WTC11 (cell line): Measurements from ENCODE around the gene SLC11A2. TPM values are rescaled to one million over a fixed set of nuclear protein-coding genes. Genes with fewer than 3 reads are reported as not detected.

Experiments
- ATAC-seq: fragments of 200-7000 bp; cut with Tn5 transposase; 2 replicates; pipeline ENCODE4 v1.10.0; 2021; ENCODE audit warnings: mild to moderate bottlenecking, moderate library complexity
- CTCF ChIA-PET: fragments of 300-600 bp; sonication (Branson Sonifier 250); formaldehyde crosslinking; loops from one replicate; lab custom pipeline; 2021; ENCODE audit warnings: antibody characterized with exemption; lab: Charles Lee
- POLR2A ChIA-PET: fragments of 350-600 bp; sonication (Branson Sonifier 250); formaldehyde crosslinking; loops from one replicate; lab custom pipeline; 2021; ENCODE audit warnings: antibody characterized with exemption; lab: Charles Lee
- DNase-seq: peaks from one replicate; pipeline ENCODE4 v3.0.0; 2021; ENCODE audit warnings: low spot score
- H3K27ac Mint-ChIP-seq: 2 replicates; pipeline ENCODE4 v1.8.0; 2021; ENCODE audit warnings: mixed read lengths
- H3K27me3 Mint-ChIP-seq: 2 replicates; pipeline ENCODE4 v1.8.0; 2021; ENCODE audit warnings: low read depth, mild to moderate bottlenecking, moderate library complexity, mixed read lengths
- H3K36me3 Mint-ChIP-seq: 2 replicates; pipeline ENCODE4 v1.8.0; 2021; ENCODE audit warnings: mixed read lengths
- H3K4me1 Mint-ChIP-seq: 2 replicates; pipeline ENCODE4 v1.8.0; 2022; ENCODE audit warnings: mixed read lengths
- H3K4me3 Mint-ChIP-seq: 2 replicates; pipeline ENCODE4 v1.8.0; 2021; ENCODE audit warnings: mild to moderate bottlenecking, moderate library complexity, mixed read lengths
- H3K9me3 Mint-ChIP-seq: 2 replicates; pipeline ENCODE4 v1.8.0; 2021; ENCODE audit warnings: mixed read lengths
- ATF1 ChIP-seq: sonication (generic); formaldehyde crosslinking; IDR thresholded peaks from 2 replicates; pipeline ENCODE4 v1.8.1; 2023; ENCODE audit warnings: mild to moderate bottlenecking, moderate library complexity, missing genetic modification reagents
- CREB1 ChIP-seq: sonication (generic); formaldehyde crosslinking; IDR thresholded peaks from 2 replicates; pipeline ENCODE4 v1.8.0; 2023; ENCODE audit warnings: mild to moderate bottlenecking, missing genetic modification reagents
- ELF4 ChIP-seq: sonication (generic); formaldehyde crosslinking; IDR thresholded peaks from 2 replicates; pipeline ENCODE4 v1.8.1; 2022; ENCODE audit warnings: low read depth, mild to moderate bottlenecking, moderate library complexity, missing genetic modification reagents
- EMX1 ChIP-seq: fragments of 250-450 bp; sonication (Bioruptor Pico); IDR thresholded peaks from 2 replicates; pipeline ENCODE4 v1.8.0; 2021; ENCODE audit warnings: mild to moderate bottlenecking
- MXD4 ChIP-seq: fragments of 250-450 bp; sonication (Bioruptor Pico); IDR thresholded peaks from 2 replicates; pipeline ENCODE4 v1.8.0; 2021; ENCODE audit warnings: mild to moderate bottlenecking, moderate library complexity, borderline replicate concordance
- OVOL2 ChIP-seq: fragments of 250-450 bp; sonication (Bioruptor Pico); IDR thresholded peaks from 2 replicates; pipeline ENCODE4 v1.9.0; 2021; ENCODE audit warnings: mild to moderate bottlenecking, borderline replicate concordance
- RELA ChIP-seq: sonication (generic); formaldehyde crosslinking; IDR thresholded peaks from 2 replicates; pipeline ENCODE4 v1.8.1; 2022; ENCODE audit warnings: missing genetic modification reagents, mild to moderate bottlenecking, borderline replicate concordance
- SOX15 ChIP-seq: fragments of 250-450 bp; sonication (Bioruptor Pico); IDR thresholded peaks from 2 replicates; pipeline ENCODE4 v1.9.0; 2021; ENCODE audit warnings: mild to moderate bottlenecking
- TEAD1 ChIP-seq: sonication (generic); formaldehyde crosslinking; IDR thresholded peaks from 2 replicates; pipeline ENCODE4 v1.8.0; 2022; ENCODE audit warnings: mild to moderate bottlenecking, missing genetic modification reagents
- TP53 ChIP-seq: sonication (generic); formaldehyde crosslinking; IDR thresholded peaks from 2 replicates; pipeline ENCODE4 v1.8.1; 2023; ENCODE audit warnings: mild to moderate bottlenecking, missing genetic modification reagents
- ZNF396 ChIP-seq: fragments of 250-450 bp; sonication (Bioruptor Pico); IDR thresholded peaks from 2 replicates; pipeline ENCODE4 v1.8.0; 2021; ENCODE audit warnings: mild to moderate bottlenecking, moderate library complexity, borderline replicate concordance
- total RNA-seq: library from RNA; stranded (reverse); gene quantifications from 3 replicates; pipeline ENCODE4 v1.2.3, GENCODE V29; 2021
- TF ChIP-seq, protein P1 (sequence below): sonication (generic); formaldehyde crosslinking; IDR thresholded peaks from 2 replicates; pipeline ENCODE4 v1.8.1; 2022; ENCODE audit warnings: mild to moderate bottlenecking, moderate library complexity, missing genetic modification reagents
- TF ChIP-seq, protein P2 (sequence below): sonication (generic); formaldehyde crosslinking; IDR thresholded peaks from 2 replicates; pipeline ENCODE4 v1.8.0; 2022; ENCODE audit warnings: mild to moderate bottlenecking, missing genetic modification reagents
- TF ChIP-seq, protein P3 (sequence below): sonication (generic); formaldehyde crosslinking; IDR thresholded peaks from 2 replicates; pipeline ENCODE4 v1.8.1; 2022; ENCODE audit warnings: low read depth, missing genetic modification reagents, borderline replicate concordance
- TF ChIP-seq, protein P4 (sequence below): sonication (generic); formaldehyde crosslinking; IDR thresholded peaks from 2 replicates; pipeline ENCODE4 v1.8.0; 2023; ENCODE audit warnings: missing genetic modification reagents
- TF ChIP-seq, protein P5 (sequence below): fragments of 250-450 bp; sonication (Bioruptor Pico); IDR thresholded peaks from 2 replicates; pipeline ENCODE4 v1.9.0; 2021; ENCODE audit warnings: mild to moderate bottlenecking
- TF ChIP-seq, protein P6 (sequence below): sonication (generic); formaldehyde crosslinking; IDR thresholded peaks from 2 replicates; pipeline ENCODE4 v1.8.1; 2022; ENCODE audit warnings: mild to moderate bottlenecking, missing genetic modification reagents, moderate library complexity, borderline replicate concordance
- TF ChIP-seq, protein P7 (sequence below): sonication (generic); formaldehyde crosslinking; conservative IDR thresholded peaks from 2 replicates; pipeline ENCODE4 v1.8.1; 2022; ENCODE audit warnings: mild to moderate bottlenecking, missing genetic modification reagents
- TF ChIP-seq, protein P8 (sequence below): fragments of 200-600 bp; IDR thresholded peaks from 2 replicates; pipeline ENCODE4 v1.8.0; 2022; ENCODE audit warnings: antibody characterized with exemption

The SLC11A2 gene
- total RNA-seq, 1 experiment from 2014 or later: 58.0 TPM

DNA sequence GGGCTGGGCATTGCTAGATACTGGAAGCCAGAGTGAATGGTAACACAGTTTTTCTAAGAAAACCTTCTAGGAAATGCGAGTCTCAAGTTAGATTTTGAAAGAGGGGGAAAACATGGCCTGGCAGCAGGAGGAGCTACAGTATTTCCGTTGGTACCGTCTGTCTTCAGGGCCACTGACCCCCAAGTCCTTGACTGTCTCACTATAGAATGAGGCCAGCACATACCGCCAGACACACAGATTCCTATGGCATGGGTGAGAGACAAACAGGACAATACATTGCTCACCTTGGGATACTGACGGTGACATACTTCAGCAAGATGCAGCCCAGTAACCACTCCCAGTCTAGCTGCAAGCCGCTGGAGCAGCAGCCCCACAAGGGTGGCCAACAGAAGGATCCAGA lies 21.7 kb downstream of the SLC11A2 start (continued):
- TF ChIP-seq RELA (CRISPR knock-in tag): no peak

DNA sequence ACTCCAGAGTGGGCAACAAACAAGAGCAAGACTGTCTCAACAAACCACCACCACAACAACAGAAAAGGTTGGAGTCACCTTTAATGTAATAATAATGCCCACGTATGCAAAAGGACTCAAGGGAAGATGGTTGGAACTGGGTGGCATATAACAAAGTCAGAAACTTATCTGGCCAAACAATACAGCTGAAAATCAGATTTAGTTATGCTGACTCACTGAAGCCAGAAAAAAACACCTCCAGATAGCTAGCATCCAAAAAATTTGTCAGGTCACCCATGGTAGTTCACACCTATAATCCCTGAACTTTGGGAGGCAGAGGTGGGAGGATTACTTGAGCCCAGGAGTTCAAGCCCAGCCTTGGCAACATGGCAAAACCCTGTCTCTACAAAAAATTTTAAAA lies 24.4 kb downstream of the SLC11A2 start:
- Mint-ChIP-seq H3K4me1 (peaks cover 24% of the 10 kb centered on the region), H3K27me3 (no peaks in the 10 kb centered on the region), H3K4me3 (no peak overlapping the region), H3K27ac (peak overlapping the region; percentile 65; the same call in 1 of the 2 replicates), H3K36me3 (peaks cover 48% of the 10 kb centered on the region), H3K9me3 (no peaks in the 10 kb centered on the region)
- ATAC-seq: no peak
- no peak for DNase-seq
- CTCF ChIA-PET: interaction anchor here (0.6 to 0.8 kb wide), 2 partner anchors 26 to 276 kb away, joined by 3 to 4 read pairs; no protein-coding TSS in a partner anchor
- TF ChIP-seq TP53 (CRISPR knock-in tag) (no peak), ELF4 (CRISPR knock-in tag) (no peak), MXD4 (CRISPR knock-in tag) (no peak), EMX1 (CRISPR knock-in tag) (no peak), SOX15 (CRISPR knock-in tag) (no peak), OVOL2 (CRISPR knock-in tag) (no peak)
- TF ChIP-seq, protein P1, sequence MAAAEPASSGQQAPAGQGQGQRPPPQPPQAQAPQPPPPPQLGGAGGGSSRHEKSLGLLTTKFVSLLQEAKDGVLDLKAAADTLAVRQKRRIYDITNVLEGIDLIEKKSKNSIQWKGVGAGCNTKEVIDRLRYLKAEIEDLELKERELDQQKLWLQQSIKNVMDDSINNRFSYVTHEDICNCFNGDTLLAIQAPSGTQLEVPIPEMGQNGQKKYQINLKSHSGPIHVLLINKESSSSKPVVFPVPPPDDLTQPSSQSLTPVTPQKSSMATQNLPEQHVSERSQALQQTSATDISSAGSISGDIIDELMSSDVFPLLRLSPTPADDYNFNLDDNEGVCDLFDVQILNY (CRISPR knock-in tag): no peak
- TF ChIP-seq, protein P2, sequence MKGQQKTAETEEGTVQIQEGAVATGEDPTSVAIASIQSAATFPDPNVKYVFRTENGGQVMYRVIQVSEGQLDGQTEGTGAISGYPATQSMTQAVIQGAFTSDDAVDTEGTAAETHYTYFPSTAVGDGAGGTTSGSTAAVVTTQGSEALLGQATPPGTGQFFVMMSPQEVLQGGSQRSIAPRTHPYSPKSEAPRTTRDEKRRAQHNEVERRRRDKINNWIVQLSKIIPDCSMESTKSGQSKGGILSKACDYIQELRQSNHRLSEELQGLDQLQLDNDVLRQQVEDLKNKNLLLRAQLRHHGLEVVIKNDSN (CRISPR knock-in tag): no peak
- TF ChIP-seq, protein P3, sequence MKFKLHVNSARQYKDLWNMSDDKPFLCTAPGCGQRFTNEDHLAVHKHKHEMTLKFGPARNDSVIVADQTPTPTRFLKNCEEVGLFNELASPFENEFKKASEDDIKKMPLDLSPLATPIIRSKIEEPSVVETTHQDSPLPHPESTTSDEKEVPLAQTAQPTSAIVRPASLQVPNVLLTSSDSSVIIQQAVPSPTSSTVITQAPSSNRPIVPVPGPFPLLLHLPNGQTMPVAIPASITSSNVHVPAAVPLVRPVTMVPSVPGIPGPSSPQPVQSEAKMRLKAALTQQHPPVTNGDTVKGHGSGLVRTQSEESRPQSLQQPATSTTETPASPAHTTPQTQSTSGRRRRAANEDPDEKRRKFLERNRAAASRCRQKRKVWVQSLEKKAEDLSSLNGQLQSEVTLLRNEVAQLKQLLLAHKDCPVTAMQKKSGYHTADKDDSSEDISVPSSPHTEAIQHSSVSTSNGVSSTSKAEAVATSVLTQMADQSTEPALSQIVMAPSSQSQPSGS: no peak
- TF ChIP-seq, protein P4, sequence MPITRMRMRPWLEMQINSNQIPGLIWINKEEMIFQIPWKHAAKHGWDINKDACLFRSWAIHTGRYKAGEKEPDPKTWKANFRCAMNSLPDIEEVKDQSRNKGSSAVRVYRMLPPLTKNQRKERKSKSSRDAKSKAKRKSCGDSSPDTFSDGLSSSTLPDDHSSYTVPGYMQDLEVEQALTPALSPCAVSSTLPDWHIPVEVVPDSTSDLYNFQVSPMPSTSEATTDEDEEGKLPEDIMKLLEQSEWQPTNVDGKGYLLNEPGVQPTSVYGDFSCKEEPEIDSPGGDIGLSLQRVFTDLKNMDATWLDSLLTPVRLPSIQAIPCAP: no peak
- POLR2A ChIA-PET: no interaction called here

DNA sequence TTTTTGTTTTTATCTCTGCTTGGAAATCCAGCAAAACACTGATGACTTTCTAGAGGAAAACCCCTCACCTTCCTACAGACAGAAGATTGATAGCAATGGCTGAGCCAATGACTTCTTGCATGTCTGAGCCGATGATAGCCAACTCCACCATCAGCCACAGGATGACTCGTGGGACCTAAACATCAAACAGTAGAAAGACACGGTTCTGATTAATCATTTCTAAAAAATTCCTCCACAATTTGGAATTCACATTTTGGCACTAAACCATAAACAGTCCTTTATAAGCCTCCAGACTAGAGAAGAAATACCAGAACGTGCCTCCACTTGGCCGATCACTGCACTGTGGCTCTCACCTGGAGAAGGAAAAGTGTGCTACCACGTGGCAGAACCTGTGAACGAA lies 25.9 kb downstream of the SLC11A2 start:
- no peak for DNase-seq
- no peak for ATAC-seq
- Mint-ChIP-seq H3K27ac (no peak overlapping the region), H3K36me3 (peaks cover 50% of the 10 kb centered on the region), H3K4me3 (no peak overlapping the region), H3K9me3 (no peaks in the 10 kb centered on the region), H3K27me3 (no peaks in the 10 kb centered on the region), H3K4me1 (peaks cover 11% of the 10 kb centered on the region)
- CTCF ChIA-PET: no interaction called here
- POLR2A ChIA-PET: no interaction called here
- TF ChIP-seq CREB1 (CRISPR knock-in tag): no peak
- no peak for TF ChIP-seq ZNF396
- TF ChIP-seq, protein P5, sequence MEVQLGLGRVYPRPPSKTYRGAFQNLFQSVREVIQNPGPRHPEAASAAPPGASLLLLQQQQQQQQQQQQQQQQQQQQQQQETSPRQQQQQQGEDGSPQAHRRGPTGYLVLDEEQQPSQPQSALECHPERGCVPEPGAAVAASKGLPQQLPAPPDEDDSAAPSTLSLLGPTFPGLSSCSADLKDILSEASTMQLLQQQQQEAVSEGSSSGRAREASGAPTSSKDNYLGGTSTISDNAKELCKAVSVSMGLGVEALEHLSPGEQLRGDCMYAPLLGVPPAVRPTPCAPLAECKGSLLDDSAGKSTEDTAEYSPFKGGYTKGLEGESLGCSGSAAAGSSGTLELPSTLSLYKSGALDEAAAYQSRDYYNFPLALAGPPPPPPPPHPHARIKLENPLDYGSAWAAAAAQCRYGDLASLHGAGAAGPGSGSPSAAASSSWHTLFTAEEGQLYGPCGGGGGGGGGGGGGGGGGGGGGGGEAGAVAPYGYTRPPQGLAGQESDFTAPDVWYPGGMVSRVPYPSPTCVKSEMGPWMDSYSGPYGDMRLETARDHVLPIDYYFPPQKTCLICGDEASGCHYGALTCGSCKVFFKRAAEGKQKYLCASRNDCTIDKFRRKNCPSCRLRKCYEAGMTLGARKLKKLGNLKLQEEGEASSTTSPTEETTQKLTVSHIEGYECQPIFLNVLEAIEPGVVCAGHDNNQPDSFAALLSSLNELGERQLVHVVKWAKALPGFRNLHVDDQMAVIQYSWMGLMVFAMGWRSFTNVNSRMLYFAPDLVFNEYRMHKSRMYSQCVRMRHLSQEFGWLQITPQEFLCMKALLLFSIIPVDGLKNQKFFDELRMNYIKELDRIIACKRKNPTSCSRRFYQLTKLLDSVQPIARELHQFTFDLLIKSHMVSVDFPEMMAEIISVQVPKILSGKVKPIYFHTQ (CRISPR knock-in tag): no peak
- TF ChIP-seq, protein P6, sequence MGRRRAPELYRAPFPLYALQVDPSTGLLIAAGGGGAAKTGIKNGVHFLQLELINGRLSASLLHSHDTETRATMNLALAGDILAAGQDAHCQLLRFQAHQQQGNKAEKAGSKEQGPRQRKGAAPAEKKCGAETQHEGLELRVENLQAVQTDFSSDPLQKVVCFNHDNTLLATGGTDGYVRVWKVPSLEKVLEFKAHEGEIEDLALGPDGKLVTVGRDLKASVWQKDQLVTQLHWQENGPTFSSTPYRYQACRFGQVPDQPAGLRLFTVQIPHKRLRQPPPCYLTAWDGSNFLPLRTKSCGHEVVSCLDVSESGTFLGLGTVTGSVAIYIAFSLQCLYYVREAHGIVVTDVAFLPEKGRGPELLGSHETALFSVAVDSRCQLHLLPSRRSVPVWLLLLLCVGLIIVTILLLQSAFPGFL (CRISPR knock-in tag): no peak
- TF ChIP-seq TEAD1: no peak
- no peak for TF ChIP-seq ATF1 (CRISPR knock-in tag)
- TF ChIP-seq, protein P7, sequence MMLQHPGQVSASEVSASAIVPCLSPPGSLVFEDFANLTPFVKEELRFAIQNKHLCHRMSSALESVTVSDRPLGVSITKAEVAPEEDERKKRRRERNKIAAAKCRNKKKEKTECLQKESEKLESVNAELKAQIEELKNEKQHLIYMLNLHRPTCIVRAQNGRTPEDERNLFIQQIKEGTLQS: no peak
- TF ChIP-seq, protein P8, sequence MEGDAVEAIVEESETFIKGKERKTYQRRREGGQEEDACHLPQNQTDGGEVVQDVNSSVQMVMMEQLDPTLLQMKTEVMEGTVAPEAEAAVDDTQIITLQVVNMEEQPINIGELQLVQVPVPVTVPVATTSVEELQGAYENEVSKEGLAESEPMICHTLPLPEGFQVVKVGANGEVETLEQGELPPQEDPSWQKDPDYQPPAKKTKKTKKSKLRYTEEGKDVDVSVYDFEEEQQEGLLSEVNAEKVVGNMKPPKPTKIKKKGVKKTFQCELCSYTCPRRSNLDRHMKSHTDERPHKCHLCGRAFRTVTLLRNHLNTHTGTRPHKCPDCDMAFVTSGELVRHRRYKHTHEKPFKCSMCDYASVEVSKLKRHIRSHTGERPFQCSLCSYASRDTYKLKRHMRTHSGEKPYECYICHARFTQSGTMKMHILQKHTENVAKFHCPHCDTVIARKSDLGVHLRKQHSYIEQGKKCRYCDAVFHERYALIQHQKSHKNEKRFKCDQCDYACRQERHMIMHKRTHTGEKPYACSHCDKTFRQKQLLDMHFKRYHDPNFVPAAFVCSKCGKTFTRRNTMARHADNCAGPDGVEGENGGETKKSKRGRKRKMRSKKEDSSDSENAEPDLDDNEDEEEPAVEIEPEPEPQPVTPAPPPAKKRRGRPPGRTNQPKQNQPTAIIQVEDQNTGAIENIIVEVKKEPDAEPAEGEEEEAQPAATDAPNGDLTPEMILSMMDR: no peak
